Neural cell (in vitro differentiated cells): ENCODE results near the gene LRRC57. TPM values are rescaled to one million over a fixed set of nuclear protein-coding genes. Genes with fewer than 3 reads are reported as not detected.

Source experiments
- H2AFZ ChIP-seq: fragments of 200-600, 300-800 bp; sonication (generic), shearing (Covaris generic); 2 replicates; pipeline ENCODE4 v1.6.0; 2014; ENCODE audit warnings: low read depth, mild to moderate bottlenecking, antibody characterized with exemption, low read length, moderate library complexity
- H3F3A ChIP-seq: fragments of 200-600 bp; shearing (Covaris generic); 2 replicates; pipeline ENCODE4 v1.6.1; 2016; ENCODE audit warnings: mild to moderate bottlenecking, moderate library complexity, mixed read lengths, antibody characterized with exemption, low read length; ENCODE audit not compliant: insufficient read depth, poor library complexity, severe bottlenecking
- H3K27ac ChIP-seq: fragments of 200-600, 300-800 bp; sonication (generic), shearing (Covaris generic); 2 replicates; pipeline ENCODE4 v1.5.1; 2014; ENCODE audit warnings: mild to moderate bottlenecking, low read length, moderate library complexity
- H3K27me3 ChIP-seq: fragments of 300-800, 200-600 bp; sonication (generic), shearing (Covaris generic); 2 replicates; pipeline ENCODE4 v1.6.0; 2014; ENCODE audit warnings: mild to moderate bottlenecking, low read depth, low read length, moderate library complexity; ENCODE audit not compliant: insufficient read depth
- H3K36me3 ChIP-seq: fragments of 300-800, 200-600 bp; sonication (generic), shearing (Covaris generic); 2 replicates; pipeline ENCODE4 v1.5.1; 2014; ENCODE audit warnings: mild to moderate bottlenecking, antibody characterized with exemption, low read length, moderate library complexity; ENCODE audit not compliant: insufficient read depth
- H3K4me2 ChIP-seq: fragments of 300-800, 200-600 bp; sonication (generic), shearing (Covaris generic); 2 replicates; pipeline ENCODE4 v1.6.0; 2014; ENCODE audit warnings: mild to moderate bottlenecking, low read length
- H3K4me3 ChIP-seq: fragments of 300-800, 200-600 bp; sonication (generic), shearing (Covaris generic); 2 replicates; pipeline ENCODE4 v1.5.1; 2014; ENCODE audit warnings: mild to moderate bottlenecking, low read length, moderate library complexity
- H3K79me2 ChIP-seq: fragments of 200-600 bp; shearing (Covaris generic); replicated peaks from 2 replicates; pipeline ENCODE4 v1.6.0; 2014; ENCODE audit warnings: mild to moderate bottlenecking, low read length, moderate library complexity; ENCODE audit not compliant: insufficient read depth
- H3K9ac ChIP-seq: fragments of 300-800, 200-600 bp; sonication (generic), shearing (Covaris generic); 2 replicates; pipeline ENCODE4 v1.6.1; 2016; ENCODE audit warnings: mild to moderate bottlenecking, low read length, mixed read lengths
- H3K9me2 ChIP-seq: fragments of 200-600 bp; shearing (Covaris generic); 2 replicates; pipeline ENCODE4 v1.6.1; 2016; ENCODE audit warnings: mild to moderate bottlenecking, low read length, mixed read lengths; ENCODE audit not compliant: insufficient read depth
- H3K9me3 ChIP-seq: fragments of 200-600, 300-800 bp; sonication (generic), shearing (Covaris generic); 2 replicates; pipeline ENCODE4 v1.6.1; 2016; ENCODE audit warnings: mild to moderate bottlenecking, mixed run types, low read length, moderate library complexity, mixed read lengths
- H4K20me1 ChIP-seq: fragments of 200-600 bp; shearing (Covaris generic); 2 replicates; pipeline ENCODE4 v1.6.1; 2016; ENCODE audit warnings: mild to moderate bottlenecking, mixed run types; ENCODE audit not compliant: insufficient read depth
- EP300 ChIP-seq: fragments of 450-650 bp; conservative IDR thresholded peaks from 2 replicates; pipeline ENCODE4 v1.6.1; 2014; ENCODE audit warnings: antibody characterized with exemption, mild to moderate bottlenecking, moderate library complexity; ENCODE audit not compliant: poor library complexity, severe bottlenecking
- EZH2 ChIP-seq: fragments of 200-600, 300-800 bp; shearing (Covaris generic), sonication (generic); IDR thresholded peaks from 2 replicates; pipeline ENCODE4 v1.6.1; 2014; ENCODE audit warnings: antibody characterized with exemption, low read length, borderline replicate concordance, mild to moderate bottlenecking; ENCODE audit not compliant: insufficient read depth, poor library complexity, severe bottlenecking
- MXI1 ChIP-seq: fragments of 450-650 bp; conservative IDR thresholded peaks from 2 replicates; pipeline ENCODE4 v1.6.1; 2014; ENCODE audit warnings: antibody characterized with exemption, mild to moderate bottlenecking; ENCODE audit not compliant: poor library complexity, severe bottlenecking
- POLR2AphosphoS5 ChIP-seq: IDR thresholded peaks from 2 replicates; pipeline ENCODE4 v1.6.1; 2012
- RAD21 ChIP-seq: fragments of 450-650 bp; conservative IDR thresholded peaks from 2 replicates; pipeline ENCODE4 v1.6.1; 2014; ENCODE audit warnings: antibody characterized with exemption, mild to moderate bottlenecking, moderate library complexity
- SMC3 ChIP-seq: fragments of 450-650 bp; conservative IDR thresholded peaks from 2 replicates; pipeline ENCODE4 v1.6.1; 2014; ENCODE audit warnings: antibody characterized with exemption, mild to moderate bottlenecking, moderate library complexity; ENCODE audit not compliant: poor library complexity
- TAF1 ChIP-seq: IDR thresholded peaks from 2 replicates; pipeline ENCODE4 v1.6.1; 2012; ENCODE audit warnings: low read depth
- polyA plus RNA-seq: library from polyadenylated mRNA; depleted of rRNA; stranded (reverse); fragments of >200 nt; gene quantifications from 2 replicates; pipeline ENCODE4 v1.2.3, GENCODE V29; 2014
- TF ChIP-seq, protein P1 (sequence below): fragments of 450-650 bp; IDR thresholded peaks from 2 replicates; pipeline ENCODE4 v1.5.1; 2014; ENCODE audit warnings: antibody characterized with exemption, mild to moderate bottlenecking, moderate library complexity; ENCODE audit not compliant: poor library complexity, severe bottlenecking
- TF ChIP-seq, protein P2 (sequence below): IDR thresholded peaks from 2 replicates; pipeline ENCODE4 v1.6.1; 2012; ENCODE audit warnings: borderline replicate concordance

Gene LRRC57
- polyA plus RNA-seq, 1 donor from 2014 or later = 8.4 TPM

DNA sequence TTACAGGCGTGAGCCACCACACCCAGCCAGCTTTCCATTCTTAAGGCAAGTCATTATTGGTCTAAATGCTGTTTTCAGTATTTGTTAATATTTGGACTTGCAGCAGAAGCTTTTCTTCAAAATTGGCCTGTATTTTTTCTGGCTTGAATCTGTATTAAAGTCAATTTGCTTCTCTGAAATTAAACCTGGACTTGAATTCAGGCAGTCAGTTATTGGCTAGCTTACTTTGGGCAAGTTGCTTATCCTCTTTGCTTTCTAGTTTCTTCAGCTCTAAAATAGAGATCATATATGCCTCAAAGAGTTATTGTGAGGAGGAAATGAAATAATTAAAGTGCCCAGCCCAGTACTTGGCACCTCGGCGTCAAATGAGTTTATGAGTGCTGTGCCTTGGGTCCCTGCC lies 44.1 kb upstream of the LRRC57 start:
- Histone ChIP-seq H3K4me2 (no peak overlapping the region), H3F3A (no peaks in the 10 kb centered on the region), H3K9me3 (no peaks in the 10 kb centered on the region), H3K4me3 (no peak overlapping the region), H3K36me3 (no peaks in the 10 kb centered on the region), H3K9me2 (no peaks in the 10 kb centered on the region), H3K27ac (no peak overlapping the region), H4K20me1 (no peaks in the 10 kb centered on the region), H3K79me2 (no peaks in the 10 kb centered on the region), H3K27me3 (no peaks in the 10 kb centered on the region), H2AFZ (no peak overlapping the region), H3K9ac (no peak overlapping the region)
- TF ChIP-seq, protein P1, sequence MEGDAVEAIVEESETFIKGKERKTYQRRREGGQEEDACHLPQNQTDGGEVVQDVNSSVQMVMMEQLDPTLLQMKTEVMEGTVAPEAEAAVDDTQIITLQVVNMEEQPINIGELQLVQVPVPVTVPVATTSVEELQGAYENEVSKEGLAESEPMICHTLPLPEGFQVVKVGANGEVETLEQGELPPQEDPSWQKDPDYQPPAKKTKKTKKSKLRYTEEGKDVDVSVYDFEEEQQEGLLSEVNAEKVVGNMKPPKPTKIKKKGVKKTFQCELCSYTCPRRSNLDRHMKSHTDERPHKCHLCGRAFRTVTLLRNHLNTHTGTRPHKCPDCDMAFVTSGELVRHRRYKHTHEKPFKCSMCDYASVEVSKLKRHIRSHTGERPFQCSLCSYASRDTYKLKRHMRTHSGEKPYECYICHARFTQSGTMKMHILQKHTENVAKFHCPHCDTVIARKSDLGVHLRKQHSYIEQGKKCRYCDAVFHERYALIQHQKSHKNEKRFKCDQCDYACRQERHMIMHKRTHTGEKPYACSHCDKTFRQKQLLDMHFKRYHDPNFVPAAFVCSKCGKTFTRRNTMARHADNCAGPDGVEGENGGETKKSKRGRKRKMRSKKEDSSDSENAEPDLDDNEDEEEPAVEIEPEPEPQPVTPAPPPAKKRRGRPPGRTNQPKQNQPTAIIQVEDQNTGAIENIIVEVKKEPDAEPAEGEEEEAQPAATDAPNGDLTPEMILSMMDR = no peak
- TF ChIP-seq POLR2AphosphoS5 = no peak
- TF ChIP-seq SMC3 = no peak
- TF ChIP-seq EZH2 = no peak
- no peak for TF ChIP-seq MXI1
- TF ChIP-seq RAD21 = no peak
- no peak for TF ChIP-seq TAF1
- no peak for TF ChIP-seq EP300
- TF ChIP-seq, protein P2, sequence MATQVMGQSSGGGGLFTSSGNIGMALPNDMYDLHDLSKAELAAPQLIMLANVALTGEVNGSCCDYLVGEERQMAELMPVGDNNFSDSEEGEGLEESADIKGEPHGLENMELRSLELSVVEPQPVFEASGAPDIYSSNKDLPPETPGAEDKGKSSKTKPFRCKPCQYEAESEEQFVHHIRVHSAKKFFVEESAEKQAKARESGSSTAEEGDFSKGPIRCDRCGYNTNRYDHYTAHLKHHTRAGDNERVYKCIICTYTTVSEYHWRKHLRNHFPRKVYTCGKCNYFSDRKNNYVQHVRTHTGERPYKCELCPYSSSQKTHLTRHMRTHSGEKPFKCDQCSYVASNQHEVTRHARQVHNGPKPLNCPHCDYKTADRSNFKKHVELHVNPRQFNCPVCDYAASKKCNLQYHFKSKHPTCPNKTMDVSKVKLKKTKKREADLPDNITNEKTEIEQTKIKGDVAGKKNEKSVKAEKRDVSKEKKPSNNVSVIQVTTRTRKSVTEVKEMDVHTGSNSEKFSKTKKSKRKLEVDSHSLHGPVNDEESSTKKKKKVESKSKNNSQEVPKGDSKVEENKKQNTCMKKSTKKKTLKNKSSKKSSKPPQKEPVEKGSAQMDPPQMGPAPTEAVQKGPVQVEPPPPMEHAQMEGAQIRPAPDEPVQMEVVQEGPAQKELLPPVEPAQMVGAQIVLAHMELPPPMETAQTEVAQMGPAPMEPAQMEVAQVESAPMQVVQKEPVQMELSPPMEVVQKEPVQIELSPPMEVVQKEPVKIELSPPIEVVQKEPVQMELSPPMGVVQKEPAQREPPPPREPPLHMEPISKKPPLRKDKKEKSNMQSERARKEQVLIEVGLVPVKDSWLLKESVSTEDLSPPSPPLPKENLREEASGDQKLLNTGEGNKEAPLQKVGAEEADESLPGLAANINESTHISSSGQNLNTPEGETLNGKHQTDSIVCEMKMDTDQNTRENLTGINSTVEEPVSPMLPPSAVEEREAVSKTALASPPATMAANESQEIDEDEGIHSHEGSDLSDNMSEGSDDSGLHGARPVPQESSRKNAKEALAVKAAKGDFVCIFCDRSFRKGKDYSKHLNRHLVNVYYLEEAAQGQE = no peak

DNA sequence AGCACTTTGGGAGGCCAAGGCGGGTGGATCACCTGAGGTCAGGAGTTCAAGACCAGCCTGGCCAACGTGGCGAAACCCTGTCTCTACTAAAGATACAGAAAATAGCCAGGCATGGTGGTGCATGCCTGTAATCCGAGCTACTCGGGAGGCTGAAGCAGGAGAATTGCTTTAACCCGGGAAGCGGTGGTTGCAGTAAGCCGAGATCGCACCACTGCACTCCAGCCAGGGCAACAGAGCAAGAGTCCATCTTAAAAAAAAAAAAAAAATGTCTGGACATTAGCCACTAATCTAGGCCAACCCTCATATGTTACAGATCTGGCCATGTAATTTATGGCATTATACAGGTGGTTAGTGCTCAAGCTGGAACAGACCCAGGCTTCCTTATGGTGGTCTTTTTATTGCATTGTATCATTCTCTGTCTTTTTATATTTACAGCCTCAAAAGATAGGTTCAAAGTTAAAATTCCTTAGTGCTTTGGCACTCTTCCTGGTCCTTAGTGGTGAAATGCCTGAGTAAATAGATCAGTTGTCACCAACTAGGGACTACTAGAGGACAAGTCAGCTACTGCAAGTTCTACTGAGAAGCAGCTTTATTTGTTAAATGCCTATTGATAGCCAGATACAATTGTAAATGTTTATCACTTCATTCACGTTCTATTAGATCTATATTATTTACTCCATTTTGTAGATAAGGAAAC lies 42.8 kb upstream of the LRRC57 start:
- Histone ChIP-seq H3K27ac (no peak overlapping the region), H3K27me3 (no peaks in the 10 kb centered on the region), H3K79me2 (no peaks in the 10 kb centered on the region), H3K4me3 (no peak overlapping the region), H3K4me2 (no peak overlapping the region), H4K20me1 (no peaks in the 10 kb centered on the region), H2AFZ (no peak overlapping the region), H3K9me3 (no peaks in the 10 kb centered on the region), H3F3A (no peaks in the 10 kb centered on the region), H3K9me2 (no peaks in the 10 kb centered on the region), H3K36me3 (no peaks in the 10 kb centered on the region), H3K9ac (no peak overlapping the region)
- TF ChIP-seq RAD21 (no peak), EP300 (no peak), MXI1 (no peak), SMC3 (no peak), EZH2 (no peak), POLR2AphosphoS5 (no peak), TAF1 (no peak)
- TF ChIP-seq, protein P1 = no peak
- TF ChIP-seq, protein P2 = no peak
